ENCODE measurements around the gene ANKS1A. TPM values are rescaled to one million over a fixed set of nuclear protein-coding genes. Genes with fewer than 3 reads are reported as not detected.

Gene ANKS1A
- total RNA-seq, 2 experiments from 2014 or later: 6.4 to 6.9 TPM

DNA sequence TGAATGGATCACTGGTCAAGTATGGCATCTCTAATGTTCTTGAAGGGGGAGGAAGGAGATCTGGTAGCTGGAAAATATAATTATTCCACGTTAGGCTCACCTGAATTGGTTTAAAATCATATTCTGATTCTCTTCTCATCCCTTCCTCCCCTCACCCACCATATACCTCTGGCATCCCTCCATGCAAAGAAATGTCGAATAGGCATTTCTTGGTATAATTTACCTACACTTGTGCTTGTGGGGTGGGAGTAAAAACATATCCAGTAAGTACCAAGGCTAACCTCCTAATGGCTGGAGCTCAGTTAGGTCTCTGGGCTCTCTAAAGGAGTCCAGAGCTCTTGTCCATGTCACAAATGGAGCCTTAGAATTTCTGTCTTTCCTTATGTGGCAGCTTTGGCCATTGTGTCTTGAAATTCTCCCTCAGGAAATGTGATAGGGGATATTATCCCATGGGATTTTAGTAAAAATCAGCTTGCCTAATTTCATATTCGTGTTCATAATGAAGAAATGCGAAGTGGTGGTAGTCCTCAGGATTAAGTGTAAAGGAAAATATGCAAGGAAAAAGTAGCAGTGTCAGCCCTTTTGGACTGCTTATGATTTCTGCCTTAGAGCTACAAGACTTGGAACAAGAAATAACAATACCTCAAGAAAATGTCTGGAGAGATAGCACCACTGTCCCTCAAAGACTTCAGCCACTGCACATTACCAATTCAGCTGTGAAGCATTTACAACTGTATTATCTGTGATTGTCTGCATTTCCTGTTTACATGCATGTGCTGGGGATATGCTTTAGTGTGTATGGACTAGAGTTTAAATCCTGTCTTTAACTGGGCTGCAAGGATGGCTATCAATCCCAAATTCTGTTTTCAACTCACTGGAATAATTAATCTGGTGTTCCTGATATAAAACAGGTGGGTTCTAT lies 13.5 kb upstream of the ANKS1A start:
- peaks cover 76% of the 10 kb centered on the region for H3K36me3 ChIP-seq (ENCODE audit: insufficient read depth, low read length)
- peak overlapping the region; percentile 44 for H3K27ac Mint-ChIP-seq
- ChIA-PET POLR2A (interaction anchor here (2.3 kb wide), 1 partner anchor 12 kb away, joined by 9 read pairs; the partner anchor contains the start of gene TAF11), CTCF (no interaction called here)
- no peaks in the 10 kb centered on the region for H3K27me3 ChIP-seq (ENCODE audit: control insufficient read depth in 1 of 2, insufficient read depth in 2 of 2, low read length in 2 of 2)
- no peaks in the 10 kb centered on the region for H3K9me3 Mint-ChIP-seq
- TF ChIP-seq, protein P1, sequence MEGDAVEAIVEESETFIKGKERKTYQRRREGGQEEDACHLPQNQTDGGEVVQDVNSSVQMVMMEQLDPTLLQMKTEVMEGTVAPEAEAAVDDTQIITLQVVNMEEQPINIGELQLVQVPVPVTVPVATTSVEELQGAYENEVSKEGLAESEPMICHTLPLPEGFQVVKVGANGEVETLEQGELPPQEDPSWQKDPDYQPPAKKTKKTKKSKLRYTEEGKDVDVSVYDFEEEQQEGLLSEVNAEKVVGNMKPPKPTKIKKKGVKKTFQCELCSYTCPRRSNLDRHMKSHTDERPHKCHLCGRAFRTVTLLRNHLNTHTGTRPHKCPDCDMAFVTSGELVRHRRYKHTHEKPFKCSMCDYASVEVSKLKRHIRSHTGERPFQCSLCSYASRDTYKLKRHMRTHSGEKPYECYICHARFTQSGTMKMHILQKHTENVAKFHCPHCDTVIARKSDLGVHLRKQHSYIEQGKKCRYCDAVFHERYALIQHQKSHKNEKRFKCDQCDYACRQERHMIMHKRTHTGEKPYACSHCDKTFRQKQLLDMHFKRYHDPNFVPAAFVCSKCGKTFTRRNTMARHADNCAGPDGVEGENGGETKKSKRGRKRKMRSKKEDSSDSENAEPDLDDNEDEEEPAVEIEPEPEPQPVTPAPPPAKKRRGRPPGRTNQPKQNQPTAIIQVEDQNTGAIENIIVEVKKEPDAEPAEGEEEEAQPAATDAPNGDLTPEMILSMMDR (IDR thresholded peaks at IDR 0.05): no peak
- no peaks in the 10 kb centered on the region for H3K4me1 Mint-ChIP-seq (ENCODE audit: low read depth)
- H3K36me3 Mint-ChIP-seq (ENCODE audit: low read depth): peaks cover 87% of the 10 kb centered on the region
- intact Hi-C loops (cut with DNase I, micrococcal nuclease): loop anchor here in 1 of 2 experiments (10.0 kb wide), 1 partner anchor 169 kb away; no protein-coding TSS in a partner anchor
- H3K4me3 Mint-ChIP-seq: no peak overlapping the region
- H3K9me3 ChIP-seq (ENCODE audit: control insufficient read depth in 1 of 2, insufficient read depth in 1 of 2, low read length in 2 of 2): no peaks in the 10 kb centered on the region
- H3K4me1 ChIP-seq (ENCODE audit: insufficient read depth, low read length): no peaks in the 10 kb centered on the region
- no peak overlapping the region for H3K4me3 ChIP-seq (ENCODE audit: low read length)
- H3K27me3 Mint-ChIP-seq: no peaks in the 10 kb centered on the region
- DNase-seq (no peak), ATAC-seq (ENCODE audit: poor library complexity) (no peak)
- no peak overlapping the region for H3K27ac ChIP-seq (ENCODE audit: low read depth in 1 of 2, low read length in 2 of 2)

DNA sequence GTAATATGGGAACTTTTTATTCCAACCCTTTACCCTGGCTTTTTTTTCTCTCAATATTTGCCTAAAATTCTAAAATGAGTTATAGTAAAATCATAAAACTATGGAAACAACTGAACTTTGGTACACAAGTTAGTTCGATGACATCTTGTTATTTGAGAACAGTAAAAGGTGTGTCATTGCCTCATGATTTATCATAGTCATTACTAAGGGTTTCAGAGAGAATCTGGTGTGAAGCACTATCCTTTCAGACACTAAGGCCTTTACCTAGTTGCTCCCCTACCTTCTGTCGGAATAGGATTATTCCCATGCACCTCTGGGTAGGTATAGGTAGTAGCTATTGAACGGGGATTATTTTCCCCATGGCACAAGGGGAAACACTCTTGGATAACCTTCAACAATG lies 12.6 kb upstream of the ANKS1A start:
- no peaks in the 10 kb centered on the region for H3K4me1 ChIP-seq (ENCODE audit: insufficient read depth, low read length)
- no peak overlapping the region for H3K27ac ChIP-seq (ENCODE audit: low read depth in 1 of 2, low read length in 2 of 2)
- ATAC-seq (ENCODE audit: poor library complexity) (no peak), DNase-seq (no peak)
- Mint-ChIP-seq H3K36me3 (ENCODE audit: low read depth) (peaks cover 85% of the 10 kb centered on the region), H3K27me3 (no peaks in the 10 kb centered on the region), H3K27ac (peak overlapping the region; percentile 30), H3K4me3 (no peak overlapping the region), H3K9me3 (no peaks in the 10 kb centered on the region), H3K4me1 (ENCODE audit: low read depth) (no peaks in the 10 kb centered on the region)
- intact Hi-C loops (cut with DNase I, micrococcal nuclease): loop anchor here in 1 of 2 experiments (10.0 kb wide), 1 partner anchor 168 kb away; no protein-coding TSS in a partner anchor
- H3K36me3 ChIP-seq (ENCODE audit: insufficient read depth, low read length): peaks cover 70% of the 10 kb centered on the region
- no peaks in the 10 kb centered on the region for H3K9me3 ChIP-seq (ENCODE audit: control insufficient read depth in 1 of 2, insufficient read depth in 1 of 2, low read length in 2 of 2)
- ChIA-PET CTCF (no interaction called here), POLR2A (interaction anchor here (2.3 kb wide), 1 partner anchor 11 kb away, joined by 9 read pairs; the partner anchor contains the start of gene TAF11)
- TF ChIP-seq, protein P1 (IDR thresholded peaks at IDR 0.05): no peak
- H3K4me3 ChIP-seq (ENCODE audit: low read length): no peak overlapping the region
- H3K27me3 ChIP-seq (ENCODE audit: control insufficient read depth in 1 of 2, insufficient read depth in 2 of 2, low read length in 2 of 2): no peaks in the 10 kb centered on the region

DNA sequence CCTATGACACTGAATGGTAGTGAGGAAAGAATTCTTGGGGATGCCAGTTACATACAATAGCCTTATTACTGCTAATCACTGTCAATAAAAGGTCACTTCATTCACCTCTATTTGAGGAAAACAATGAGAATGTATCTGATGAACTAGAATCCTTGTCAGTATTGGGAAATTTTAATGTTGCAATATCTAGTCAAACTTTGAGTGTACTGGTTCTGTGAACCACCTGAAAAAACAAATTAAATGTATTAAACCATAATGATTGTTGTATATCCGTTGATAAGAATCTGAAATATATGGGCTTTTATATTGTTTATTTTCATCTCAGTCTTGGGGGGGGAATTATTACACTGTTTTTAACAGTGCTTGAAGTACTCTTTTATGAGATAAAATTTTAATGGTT lies 11.8 kb upstream of the ANKS1A start:
- intact Hi-C loops (cut with DNase I, micrococcal nuclease): loop anchor here in 1 of 2 experiments (10.0 kb wide), 1 partner anchor 168 kb away; no protein-coding TSS in a partner anchor
- H3K4me1 Mint-ChIP-seq (ENCODE audit: low read depth): no peaks in the 10 kb centered on the region
- TF ChIP-seq, protein P1 (IDR thresholded peaks at IDR 0.05): no peak
- no peak overlapping the region for H3K27ac ChIP-seq (ENCODE audit: low read depth in 1 of 2, low read length in 2 of 2)
- H3K27ac Mint-ChIP-seq: peak overlapping the region; percentile 30
- ChIA-PET POLR2A (no interaction called here), CTCF (no interaction called here)
- H3K9me3 ChIP-seq (ENCODE audit: control insufficient read depth in 1 of 2, insufficient read depth in 1 of 2, low read length in 2 of 2): no peaks in the 10 kb centered on the region
- ATAC-seq (ENCODE audit: poor library complexity) (no peak), DNase-seq (no peak)
- no peak overlapping the region for H3K4me3 ChIP-seq (ENCODE audit: low read length)
- peaks cover 79% of the 10 kb centered on the region for H3K36me3 Mint-ChIP-seq (ENCODE audit: low read depth)
- H3K9me3 Mint-ChIP-seq: no peaks in the 10 kb centered on the region
- no peaks in the 10 kb centered on the region for H3K27me3 Mint-ChIP-seq
- no peak overlapping the region for H3K4me3 Mint-ChIP-seq
- peaks cover 67% of the 10 kb centered on the region for H3K36me3 ChIP-seq (ENCODE audit: insufficient read depth, low read length)
- no peaks in the 10 kb centered on the region for H3K4me1 ChIP-seq (ENCODE audit: insufficient read depth, low read length)
- H3K27me3 ChIP-seq (ENCODE audit: control insufficient read depth in 1 of 2, insufficient read depth in 2 of 2, low read length in 2 of 2): no peaks in the 10 kb centered on the region
